DMS53 treated with DMSO at 0.1 percent for 48 hours (cell line): ENCODE measurements around the gene GALNT7.
A peak's percentile ranks its signal among the peaks of the same experiment; 100 is the strongest.

Source experiments
- DNase-seq: peaks from one replicate; lab custom pipeline; 2025; ENCODE audit not compliant: unreplicated experiment; lab: John Stamatoyannopoulos, UW

GALNT7 gene

GRCh38 chr4:173334085-173334890 lies 165.7 kb downstream of the GALNT7 start, which contains the start of gene HMGB2:
HMGB2 (minus strand) TSS chr4:173334358; CDS start chr4:173333649, 709 bp downstream.
- peak; percentile 94 for DNase-seq

GRCh38 chr4:173334891-173335752 lies 166.5 kb downstream of the GALNT7 start:
- peak; percentile 55 for DNase-seq

- no peak for DNase-seq
Observed at GRCh38 chr4:173337463-173337862, 168.9 kb downstream of the GALNT7 start.

GRCh38 chr4:173343832-173344397 lies 175.3 kb downstream of the GALNT7 start:
- no peak for DNase-seq

GRCh38 chr4:173345648-173346047 lies 177.0 kb downstream of the GALNT7 start:
- DNase-seq = no peak

- DNase-seq = no peak
Observed at GRCh38 chr4:173346074-173346473, 177.5 kb downstream of the GALNT7 start.

GRCh38 chr4:173347467-173347866 lies 178.9 kb downstream of the GALNT7 start:
- DNase-seq = no peak

- DNase-seq = no peak
Observed at GRCh38 chr4:173357939-173358338, 189.3 kb downstream of the GALNT7 start.

- DNase-seq = no peak
Observed at GRCh38 chr4:173360587-173361221, 192.1 kb downstream of the GALNT7 start.

- DNase-seq = no peak
Observed at GRCh38 chr4:173362666-173363065, 194.1 kb downstream of the GALNT7 start.

GRCh38 chr4:173365359-173365996 lies 196.9 kb downstream of the GALNT7 start:
- no peak for DNase-seq

GRCh38 chr4:173367285-173367684 lies 198.7 kb downstream of the GALNT7 start:
- DNase-seq = no peak

GRCh38 chr4:173367946-173368345 lies 199.3 kb downstream of the GALNT7 start:
- DNase-seq = no peak

GRCh38 chr4:173370130-173370476 lies 201.5 kb downstream of the GALNT7 start:
- DNase-seq = no peak

- peak; percentile 77 for DNase-seq
Observed at GRCh38 chr4:173370477-173371291, 202.1 kb downstream of the GALNT7 start, which contains the start of gene SAP30. SAP30 (plus strand) TSS chr4:173370954; CDS start chr4:173371183, 229 bp downstream.

- peak; percentile 21 for DNase-seq
Observed at GRCh38 chr4:173371292-173372192, 202.9 kb downstream of the GALNT7 start.
